Spleen (tissue), 11 donors: ENCODE results near the gene KLK15. TPM values are rescaled to one million over a fixed set of nuclear protein-coding genes. Genes with fewer than 3 reads are reported as not detected.

Source experiments
- DNase-seq: peaks from one replicate; pipeline ENCODE4 v3.0.0-alpha.2; 2020
- H3K27ac ChIP-seq, 8 donors: fragments of 200-600 bp; sonication (generic) in 7 of 8; 1 replicate in 4 of 8; 2 replicates in 4 of 8; pipeline versions ENCODE4 v1.5.0 to v1.8.0; 2016 to 2021; ENCODE audit warnings: inconsistent platforms in 4 of 8, mild to moderate bottlenecking in 4 of 8, moderate library complexity in 1 of 8
- H3K27me3 ChIP-seq, 7 donors: fragments of 200-600 bp; sonication (generic) in 6 of 7; replicated peaks in 1 of 7; 1 replicate in 4 of 7; 2 replicates in 3 of 7; pipeline versions ENCODE4 v1.5.0 to v1.8.0; 2016 to 2021; ENCODE audit warnings: inconsistent platforms in 3 of 7, mild to moderate bottlenecking in 1 of 7
- H3K36me3 ChIP-seq, 6 donors: fragments of 200-600 bp; sonication (generic) in 5 of 6; 1 replicate in 4 of 6; 2 replicates in 2 of 6; pipeline versions ENCODE4 v1.5.0 to v1.8.0; 2016 to 2021; ENCODE audit warnings: inconsistent platforms in 2 of 6
- H3K4me1 ChIP-seq, 6 donors: fragments of 200-600 bp; sonication (generic) in 5 of 6; 1 replicate in 3 of 6; 2 replicates in 3 of 6; pipeline versions ENCODE4 v1.5.0 to v1.8.0; 2016 to 2021; ENCODE audit warnings: inconsistent platforms in 3 of 6
- H3K4me3 ChIP-seq, 8 donors: fragments of 200-600 bp; sonication (generic) in 7 of 8; 1 replicate in 4 of 8; 2 replicates in 4 of 8; pipeline versions ENCODE4 v1.5.0 to v1.8.0; 2016 to 2021; ENCODE audit warnings: inconsistent platforms in 4 of 8, mild to moderate bottlenecking in 4 of 8, moderate library complexity in 2 of 8
- H3K9me3 ChIP-seq, 8 donors: fragments of 200-600 bp; sonication (generic) in 7 of 8; 1 replicate in 4 of 8; 2 replicates in 4 of 8; pipeline versions ENCODE4 v1.5.0 to v1.8.0; 2016 to 2021; ENCODE audit warnings: inconsistent platforms in 4 of 8
- CTCF ChIP-seq, 11 experiments: fragments of 200-600 bp in 7 of 11; fragments of 450-650 bp in 4 of 11; sonication (generic) in 4 of 11; IDR thresholded peaks in 8 of 11; conservative IDR thresholded peaks in 3 of 11; 1 replicate in 7 of 11; 2 replicates in 4 of 11; pipeline versions ENCODE4 v1.4.0 to v1.8.0; 2016 to 2021; ENCODE audit warnings: antibody characterized with exemption in 11 of 11, inconsistent platforms in 4 of 11, mild to moderate bottlenecking in 1 of 11
- POLR2A ChIP-seq, 3 donors: fragments of 450-650 bp; IDR thresholded peaks; one replicate each; pipeline ENCODE4 v1.5.1; 2017; ENCODE audit warnings: antibody characterized with exemption in 3 of 3, mild to moderate bottlenecking in 1 of 3
- POLR2AphosphoS5 ChIP-seq, 3 donors: sonication (generic); formaldehyde crosslinking; IDR thresholded peaks; one replicate each; pipeline ENCODE4 v1.5.1; 2017; ENCODE audit warnings: antibody characterized with exemption in 3 of 3
- WGBS, 5 donors: extraction: QIAGEN DNeasy Blood & Tissue Kit in 3 of 5; methylation state at CpG; one replicate each; pipeline versions ENCODE4 v1.1.5 to v1.1.7; 2013 to 2018; 5-methylcytosine and 5-hydroxymethylcytosine counted together
- intact Hi-C: fragments of 100-400 bp; cut with DNase I; formaldehyde crosslinking; loops from one replicate; pipeline ENCODE4 v1.15.0; 2023; ENCODE audit warnings: low total_unique reads
- polyA plus RNA-seq, 3 donors: library from polyadenylated mRNA; stranded (reverse); fragments of 200-250 nt; gene quantifications; one replicate each; pipeline ENCODE4 v1.2.1, GENCODE V29; 2013
- total RNA-seq, 7 donors: library from RNA; depleted of rRNA in 3 of 7; stranded (reverse); fragments of >200 nt in 3 of 7; fragmentation: NEBNext Ultra II Directional in 4 of 7; extraction: Animal tissue kit (Norgen Biotek cat#: 25700) in 4 of 7; gene quantifications; one replicate each; pipeline versions ENCODE4 v1.1.0 to v1.2.1, GENCODE V29; 2016 to 2021
- donor health status: healthy with polysubstance abuse.
- donor health status: DM: no; HTN: no; CAD: no; lungs with moderate emphysema.
- donor health status: DM: no; HTN: no; CAD: no.
- donor health status: Bipolar disorder and iron deficiency.
- donor health status: healthy.
- donor health status: DM: no; HTN: no; CAD: no.
- donor health status: DM: yes; HTN: yes; CAD: no.

Gene KLK15
- total and polyA plus RNA-seq, 10 donors = 0.07 to 0.13 TPM; not detected in 8

- DNase-seq = no peak
- TF ChIP-seq CTCF (IDR thresholded peaks at IDR 0.05 in 8 of 11, conservative IDR thresholded peaks at IDR 0.05 in 3 of 11) (no peak), POLR2A (IDR thresholded peaks at IDR 0.05) (no peak), POLR2AphosphoS5 (IDR thresholded peaks at IDR 0.05) (no peak)
- Histone ChIP-seq H3K27ac (no peak within 1 kb of the TSS), H3K27me3 (peaks cover 0 to 97% (median 0%) of the 10 kb centered on the region in 7 donors), H3K4me3 (no peak within 1 kb of the TSS), H3K36me3 (no peaks in the 10 kb centered on the region), H3K9me3 (no peaks in the 10 kb centered on the region), H3K4me1 (peaks cover 0 to 12% (median 0%) of the 10 kb centered on the region in 6 donors)
- intact Hi-C loops = no loop called here
- WGBS, 5 donors = 71 to 80% (median 79%) methylated on average over 2 to 3 of the region's 3 CpGs
Measured at GRCh38 chr19:50873056-50873455, 39.7 kb upstream of the KLK15 start, which contains the start of gene KLK2. TSS of gene KLK2 (plus strand) at chr19:50873439. CDS start at chr19:50873474, 35 bp downstream.

GRCh38 chr19:50870417-50871089 is 37.2 kb upstream of the KLK15 start:
- Histone ChIP-seq H3K4me1 (no peaks in the 10 kb centered on the region), H3K27ac (no peak overlapping the region), H3K27me3 (peaks cover 0 to 89% (median 0%) of the 10 kb centered on the region in 7 donors), H3K9me3 (no peaks in the 10 kb centered on the region), H3K36me3 (no peaks in the 10 kb centered on the region), H3K4me3 (no peak overlapping the region)
- DNase-seq = no peak
- 55 to 73% (median 65%) methylated on average over 22 to 26 of the region's 26 CpGs for WGBS, 5 donors
- TF ChIP-seq CTCF (IDR thresholded peaks at IDR 0.05 in 8 of 11, conservative IDR thresholded peaks at IDR 0.05 in 3 of 11) (no peak), POLR2AphosphoS5 (IDR thresholded peaks at IDR 0.05) (no peak), POLR2A (IDR thresholded peaks at IDR 0.05) (no peak)
- intact Hi-C loops = no loop called here

- H3K36me3 ChIP-seq = no peaks in the 10 kb centered on the region
- intact Hi-C loops = no loop called here
- H3K4me1 ChIP-seq = no peaks in the 10 kb centered on the region
- WGBS, 5 donors = 85 to 88% (median 87%) methylated on average over 4 of the region's 4 CpGs
- no peaks in the 10 kb centered on the region for H3K9me3 ChIP-seq
- DNase-seq = no peak
- H3K4me3 ChIP-seq = no peak overlapping the region
- TF ChIP-seq POLR2AphosphoS5 (IDR thresholded peaks at IDR 0.05) (no peak), POLR2A (IDR thresholded peaks at IDR 0.05) (no peak), CTCF (IDR thresholded peaks at IDR 0.05 in 8 of 11, conservative IDR thresholded peaks at IDR 0.05 in 3 of 11) (no peak)
- H3K27ac ChIP-seq = no peak overlapping the region
- H3K27me3 ChIP-seq = peaks cover 0 to 81% (median 0%) of the 10 kb centered on the region in 7 donors
Measured at GRCh38 chr19:50869479-50869878, 36.1 kb upstream of the KLK15 start.

- H3K4me1 ChIP-seq = no peaks in the 10 kb centered on the region
- intact Hi-C loops = no loop called here
- H3K9me3 ChIP-seq = peaks cover 0 to 17% (median 0%) of the 10 kb centered on the region in 8 donors
- no peak overlapping the region for H3K27ac ChIP-seq
- WGBS, 5 donors = 68 to 79% (median 74%) methylated on average over 7 of the region's 7 CpGs
- DNase-seq = no peak
- H3K4me3 ChIP-seq = no peak overlapping the region
- TF ChIP-seq POLR2AphosphoS5 (IDR thresholded peaks at IDR 0.05) = no peak
- no peak for TF ChIP-seq POLR2A (IDR thresholded peaks at IDR 0.05)
- TF ChIP-seq CTCF (IDR thresholded peaks at IDR 0.05 in 8 of 11, conservative IDR thresholded peaks at IDR 0.05 in 3 of 11) = no peak
- peaks cover 0 to 60% (median 11%) of the 10 kb centered on the region in 7 donors for H3K27me3 ChIP-seq
- H3K36me3 ChIP-seq = no peaks in the 10 kb centered on the region
Measured at GRCh38 chr19:50861496-50862286, 28.3 kb upstream of the KLK15 start.
